GM23338 (cell line): ENCODE results near the gene USP37. TPM values are rescaled to one million over a fixed set of nuclear protein-coding genes. Genes with fewer than 3 reads are reported as not detected.

Experiments
- ATAC-seq: fragments of 200-7000 bp; cut with Tn5 transposase; 3 replicates; pipeline ENCODE4 v1.9.1; 2020
- DNase-seq: peaks from one replicate; pipeline ENCODE4 v3.0.0-alpha.2; 2015; ENCODE audit warnings: low spot score
- H2AFZ ChIP-seq: fragments of 200-600 bp; sonication (generic); 2 replicates; pipeline ENCODE4 v1.8.0; 2016; ENCODE audit warnings: antibody characterized with exemption, mild to moderate bottlenecking, moderate library complexity
- H3F3A ChIP-seq: fragments of 200-600 bp; sonication (generic); replicated peaks from 2 replicates; pipeline ENCODE4 v1.8.0; 2017; ENCODE audit warnings: antibody characterized with exemption, mixed run types, low read depth
- H3K27ac ChIP-seq: fragments of 200-600 bp; sonication (generic); 2 replicates; pipeline ENCODE4 v1.6.1; 2016; ENCODE audit warnings: low read depth
- H3K27me3 ChIP-seq: fragments of 200-600 bp; sonication (generic); 2 replicates; pipeline ENCODE4 v1.8.0; 2016; ENCODE audit warnings: mild to moderate bottlenecking, mixed run types, moderate library complexity; ENCODE audit not compliant: insufficient read depth
- H3K36me3 ChIP-seq: fragments of 200-600 bp; sonication (generic); 2 replicates; pipeline ENCODE4 v1.8.0; 2016; ENCODE audit warnings: mild to moderate bottlenecking; ENCODE audit not compliant: insufficient read depth
- H3K4me1 ChIP-seq: fragments of 200-600 bp; sonication (generic); 2 replicates; pipeline ENCODE4 v1.8.0; 2016; ENCODE audit warnings: mild to moderate bottlenecking, moderate library complexity; ENCODE audit not compliant: insufficient read depth
- H3K4me2 ChIP-seq: fragments of 200-600 bp; sonication (generic); 2 replicates; pipeline ENCODE4 v1.7.1; 2017; ENCODE audit warnings: mixed run types
- H3K4me3 ChIP-seq: fragments of 200-600 bp; sonication (generic); 2 replicates; pipeline ENCODE4 v1.6.1; 2016; ENCODE audit warnings: mixed run types
- H3K79me2 ChIP-seq: fragments of 200-600 bp; sonication (generic); replicated peaks from 2 replicates; pipeline ENCODE4 v1.8.0; 2017; ENCODE audit warnings: mild to moderate bottlenecking; ENCODE audit not compliant: insufficient read depth
- H3K9me2 ChIP-seq: fragments of 200-600 bp; sonication (generic); 2 replicates; pipeline ENCODE4 v1.8.0; 2017; ENCODE audit not compliant: insufficient read depth
- H4K20me1 ChIP-seq: fragments of 200-600 bp; sonication (generic); replicated peaks from 2 replicates; pipeline ENCODE4 v1.8.0; 2017; ENCODE audit warnings: mild to moderate bottlenecking; ENCODE audit not compliant: insufficient read depth
- H3K27ac Mint-ChIP-seq: 2 replicates; pipeline ENCODE4 v1.8.0; 2020; ENCODE audit warnings: inconsistent platforms, mild to moderate bottlenecking, moderate library complexity, mixed read lengths
- H3K27me3 Mint-ChIP-seq: 3 replicates; pipeline ENCODE4 v1.8.0; 2022; ENCODE audit warnings: low read depth, mild to moderate bottlenecking, moderate library complexity, mixed read lengths, inconsistent platforms; ENCODE audit not compliant: insufficient read depth, poor library complexity
- H3K36me3 Mint-ChIP-seq: 3 replicates; pipeline ENCODE4 v1.8.0; 2021; ENCODE audit warnings: low read depth, mild to moderate bottlenecking, inconsistent platforms, moderate library complexity, mixed read lengths
- H3K4me1 Mint-ChIP-seq: 3 replicates; pipeline ENCODE4 v1.8.0; 2020; ENCODE audit warnings: mild to moderate bottlenecking, inconsistent platforms, mixed read lengths
- H3K4me3 Mint-ChIP-seq: 3 replicates; pipeline ENCODE4 v1.8.0; 2021; ENCODE audit warnings: moderate library complexity, mild to moderate bottlenecking, inconsistent platforms, mixed read lengths
- H3K9me3 Mint-ChIP-seq: 3 replicates; pipeline ENCODE4 v1.8.0; 2020; ENCODE audit warnings: moderate library complexity, mild to moderate bottlenecking, inconsistent platforms, mixed read lengths
- EZH2 ChIP-seq: fragments of 200-600 bp; sonication (generic); IDR thresholded peaks from one replicate; pipeline ENCODE4 v1.8.0; 2017; ENCODE audit warnings: antibody characterized with exemption, mild to moderate bottlenecking, low read depth; ENCODE audit not compliant: unreplicated experiment
- NANOG ChIP-seq: IDR thresholded peaks from 2 replicates; pipeline ENCODE4 v1.6.1; 2016; ENCODE audit warnings: antibody characterized with exemption, borderline replicate concordance
- ZNF114 ChIP-seq: fragments of 250-450 bp; sonication (Bioruptor Pico); IDR thresholded peaks from 2 replicates; pipeline ENCODE4 v1.5.0; 2020; ENCODE audit warnings: mild to moderate bottlenecking, moderate library complexity
- polyA plus RNA-seq: library from polyadenylated mRNA; unstranded; fragments of >200 nt; fragmentation: Nextera tagmentation; extraction: Ambion mirVana; gene quantifications from 2 replicates; pipeline ENCODE4 v1.2.1, GENCODE V29; 2016
- total RNA-seq: library from RNA; depleted of rRNA; stranded (reverse); fragments of >200 nt; shearing (Covaris generic); gene quantifications from 2 replicates; pipeline ENCODE4 v1.2.3, GENCODE V29; 2014
- TF ChIP-seq, protein P1 (sequence below): fragments of 250-450 bp; sonication (Bioruptor Pico); IDR thresholded peaks from 2 replicates; pipeline ENCODE4 v1.5.0; 2020; ENCODE audit warnings: mild to moderate bottlenecking, moderate library complexity
- TF ChIP-seq, protein P2 (sequence below): IDR thresholded peaks from 2 replicates; pipeline ENCODE4 v1.6.1; 2016; ENCODE audit warnings: antibody characterized with exemption
- TF ChIP-seq, protein P3 (sequence below), 2 experiments: fragments of 200-600 bp in 1 of 2; sonication (generic) in 1 of 2; conservative IDR thresholded peaks; 2 replicates each; pipeline versions ENCODE4 v1.5.1 to v1.6.1; 2016 to 2017; ENCODE audit warnings: antibody characterized with exemption in 2 of 2, low read depth in 2 of 2, mild to moderate bottlenecking in 2 of 2, moderate library complexity in 1 of 2

Gene USP37
- total and polyA plus RNA-seq, 2 experiments from 2014 or later, result 8.2 to 21.0 TPM

DNA sequence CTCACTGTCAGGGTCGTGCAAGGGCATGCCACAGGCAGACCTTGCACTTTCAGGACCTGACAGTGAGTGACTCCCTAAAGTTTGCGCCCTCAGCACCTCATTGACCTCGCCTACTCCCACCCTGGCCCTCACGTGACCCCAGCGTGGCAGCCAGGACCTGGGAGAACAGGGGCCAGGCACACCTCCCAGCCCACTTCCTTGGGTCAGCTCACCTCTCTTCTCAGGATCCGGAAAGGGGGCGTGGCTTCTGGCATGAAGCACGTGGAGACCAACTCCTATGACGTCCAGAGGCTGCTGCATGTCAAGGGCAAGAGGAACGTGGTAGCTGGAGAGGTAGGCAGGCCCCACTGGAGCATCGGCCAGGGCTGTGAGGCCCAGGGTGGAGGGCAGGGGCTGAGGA is 140.4 kb downstream of the USP37 start:
- H3K4me3 Mint-ChIP-seq, result no peak overlapping the region
- H3K79me2 ChIP-seq, result no peaks in the 10 kb centered on the region
- no peaks in the 10 kb centered on the region for H3K4me1 ChIP-seq
- H3K9me2 ChIP-seq, result no peaks in the 10 kb centered on the region
- peak overlapping the region; percentile 32; the same call in 1 of the 2 replicates for H2AFZ ChIP-seq
- no peak overlapping the region for H3K4me2 ChIP-seq
- no peaks in the 10 kb centered on the region for H3K4me1 Mint-ChIP-seq
- no peak overlapping the region for H3K27ac ChIP-seq
- ATAC-seq (peak; percentile 56), DNase-seq (peak; percentile 62)
- H4K20me1 ChIP-seq, result no peaks in the 10 kb centered on the region
- no peaks in the 10 kb centered on the region for H3K36me3 ChIP-seq
- H3K36me3 Mint-ChIP-seq, result no peaks in the 10 kb centered on the region
- no peaks in the 10 kb centered on the region for H3F3A ChIP-seq
- H3K9me3 Mint-ChIP-seq, result no peaks in the 10 kb centered on the region
- TF ChIP-seq, protein P1, sequence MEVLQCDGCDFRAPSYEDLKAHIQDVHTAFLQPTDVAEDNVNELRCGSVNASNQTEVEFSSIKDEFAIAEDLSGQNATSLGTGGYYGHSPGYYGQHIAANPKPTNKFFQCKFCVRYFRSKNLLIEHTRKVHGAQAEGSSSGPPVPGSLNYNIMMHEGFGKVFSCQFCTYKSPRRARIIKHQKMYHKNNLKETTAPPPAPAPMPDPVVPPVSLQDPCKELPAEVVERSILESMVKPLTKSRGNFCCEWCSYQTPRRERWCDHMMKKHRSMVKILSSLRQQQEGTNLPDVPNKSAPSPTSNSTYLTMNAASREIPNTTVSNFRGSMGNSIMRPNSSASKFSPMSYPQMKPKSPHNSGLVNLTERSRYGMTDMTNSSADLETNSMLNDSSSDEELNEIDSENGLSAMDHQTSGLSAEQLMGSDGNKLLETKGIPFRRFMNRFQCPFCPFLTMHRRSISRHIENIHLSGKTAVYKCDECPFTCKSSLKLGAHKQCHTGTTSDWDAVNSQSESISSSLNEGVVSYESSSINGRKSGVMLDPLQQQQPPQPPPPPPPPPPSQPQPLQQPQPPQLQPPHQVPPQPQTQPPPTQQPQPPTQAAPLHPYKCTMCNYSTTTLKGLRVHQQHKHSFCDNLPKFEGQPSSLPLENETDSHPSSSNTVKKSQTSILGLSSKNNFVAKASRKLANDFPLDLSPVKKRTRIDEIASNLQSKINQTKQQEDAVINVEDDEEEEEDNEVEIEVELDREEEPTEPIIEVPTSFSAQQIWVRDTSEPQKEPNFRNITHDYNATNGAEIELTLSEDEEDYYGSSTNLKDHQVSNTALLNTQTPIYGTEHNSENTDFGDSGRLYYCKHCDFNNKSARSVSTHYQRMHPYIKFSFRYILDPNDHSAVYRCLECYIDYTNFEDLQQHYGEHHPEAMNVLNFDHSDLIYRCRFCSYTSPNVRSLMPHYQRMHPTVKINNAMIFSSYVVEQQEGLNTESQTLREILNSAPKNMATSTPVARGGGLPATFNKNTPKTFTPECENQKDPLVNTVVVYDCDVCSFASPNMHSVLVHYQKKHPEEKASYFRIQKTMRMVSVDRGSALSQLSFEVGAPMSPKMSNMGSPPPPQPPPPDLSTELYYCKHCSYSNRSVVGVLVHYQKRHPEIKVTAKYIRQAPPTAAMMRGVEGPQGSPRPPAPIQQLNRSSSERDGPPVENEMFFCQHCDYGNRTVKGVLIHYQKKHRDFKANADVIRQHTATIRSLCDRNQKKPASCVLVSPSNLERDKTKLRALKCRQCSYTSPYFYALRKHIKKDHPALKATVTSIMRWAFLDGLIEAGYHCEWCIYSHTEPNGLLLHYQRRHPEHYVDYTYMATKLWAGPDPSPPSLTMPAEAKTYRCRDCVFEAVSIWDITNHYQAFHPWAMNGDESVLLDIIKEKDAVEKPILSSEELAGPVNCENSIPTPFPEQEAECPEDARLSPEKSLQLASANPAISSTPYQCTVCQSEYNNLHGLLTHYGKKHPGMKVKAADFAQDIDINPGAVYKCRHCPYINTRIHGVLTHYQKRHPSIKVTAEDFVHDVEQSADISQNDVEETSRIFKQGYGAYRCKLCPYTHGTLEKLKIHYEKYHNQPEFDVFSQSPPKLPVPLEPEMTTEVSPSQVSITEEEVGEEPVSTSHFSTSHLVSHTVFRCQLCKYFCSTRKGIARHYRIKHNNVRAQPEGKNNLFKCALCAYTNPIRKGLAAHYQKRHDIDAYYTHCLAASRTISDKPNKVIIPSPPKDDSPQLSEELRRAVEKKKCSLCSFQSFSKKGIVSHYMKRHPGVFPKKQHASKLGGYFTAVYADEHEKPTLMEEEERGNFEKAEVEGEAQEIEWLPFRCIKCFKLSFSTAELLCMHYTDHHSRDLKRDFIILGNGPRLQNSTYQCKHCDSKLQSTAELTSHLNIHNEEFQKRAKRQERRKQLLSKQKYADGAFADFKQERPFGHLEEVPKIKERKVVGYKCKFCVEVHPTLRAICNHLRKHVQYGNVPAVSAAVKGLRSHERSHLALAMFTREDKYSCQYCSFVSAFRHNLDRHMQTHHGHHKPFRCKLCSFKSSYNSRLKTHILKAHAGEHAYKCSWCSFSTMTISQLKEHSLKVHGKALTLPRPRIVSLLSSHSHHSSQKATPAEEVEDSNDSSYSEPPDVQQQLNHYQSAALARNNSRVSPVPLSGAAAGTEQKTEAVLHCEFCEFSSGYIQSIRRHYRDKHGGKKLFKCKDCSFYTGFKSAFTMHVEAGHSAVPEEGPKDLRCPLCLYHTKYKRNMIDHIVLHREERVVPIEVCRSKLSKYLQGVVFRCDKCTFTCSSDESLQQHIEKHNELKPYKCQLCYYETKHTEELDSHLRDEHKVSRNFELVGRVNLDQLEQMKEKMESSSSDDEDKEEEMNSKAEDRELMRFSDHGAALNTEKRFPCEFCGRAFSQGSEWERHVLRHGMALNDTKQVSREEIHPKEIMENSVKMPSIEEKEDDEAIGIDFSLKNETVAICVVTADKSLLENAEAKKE (CRISPR knock-in tag), result no peak
- no peak for TF ChIP-seq ZNF114 (CRISPR knock-in tag)
- TF ChIP-seq, protein P2, sequence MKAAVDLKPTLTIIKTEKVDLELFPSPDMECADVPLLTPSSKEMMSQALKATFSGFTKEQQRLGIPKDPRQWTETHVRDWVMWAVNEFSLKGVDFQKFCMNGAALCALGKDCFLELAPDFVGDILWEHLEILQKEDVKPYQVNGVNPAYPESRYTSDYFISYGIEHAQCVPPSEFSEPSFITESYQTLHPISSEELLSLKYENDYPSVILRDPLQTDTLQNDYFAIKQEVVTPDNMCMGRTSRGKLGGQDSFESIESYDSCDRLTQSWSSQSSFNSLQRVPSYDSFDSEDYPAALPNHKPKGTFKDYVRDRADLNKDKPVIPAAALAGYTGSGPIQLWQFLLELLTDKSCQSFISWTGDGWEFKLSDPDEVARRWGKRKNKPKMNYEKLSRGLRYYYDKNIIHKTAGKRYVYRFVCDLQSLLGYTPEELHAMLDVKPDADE, result no peak
- peaks cover 5% of the 10 kb centered on the region for H3K27me3 Mint-ChIP-seq
- H3K27ac Mint-ChIP-seq, result no peak overlapping the region
- no peak overlapping the region for H3K4me3 ChIP-seq
- H3K27me3 ChIP-seq, result no peaks in the 10 kb centered on the region

DNA sequence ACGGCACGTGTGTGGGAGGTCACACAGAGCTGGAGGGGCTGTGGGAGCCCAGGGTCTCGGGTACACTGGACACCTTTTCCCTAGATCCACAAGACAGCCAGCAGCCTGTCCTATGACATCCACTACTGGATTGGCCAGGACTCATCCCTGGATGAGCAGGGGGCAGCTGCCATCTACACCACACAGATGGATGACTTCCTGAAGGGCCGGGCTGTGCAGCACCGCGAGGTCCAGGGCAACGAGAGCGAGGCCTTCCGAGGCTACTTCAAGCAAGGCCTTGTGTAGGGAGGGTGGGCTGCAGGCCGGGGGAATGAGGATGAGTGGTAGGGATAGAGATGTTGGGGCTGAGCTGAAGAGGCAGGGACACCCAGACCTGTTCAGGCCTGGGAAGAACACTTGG is 142.6 kb downstream of the USP37 start:
- peaks cover 7% of the 10 kb centered on the region for H3K27me3 Mint-ChIP-seq
- no peak for DNase-seq
- Histone ChIP-seq H3K9me2 (no peaks in the 10 kb centered on the region), H3K27ac (no peak overlapping the region), H4K20me1 (no peaks in the 10 kb centered on the region), H2AFZ (no peak overlapping the region), H3F3A (no peaks in the 10 kb centered on the region), H3K36me3 (no peaks in the 10 kb centered on the region), H3K4me3 (no peak overlapping the region), H3K4me2 (no peak overlapping the region), H3K27me3 (no peaks in the 10 kb centered on the region), H3K79me2 (no peaks in the 10 kb centered on the region), H3K4me1 (no peaks in the 10 kb centered on the region)
- H3K27ac Mint-ChIP-seq, result no peak overlapping the region
- H3K4me1 Mint-ChIP-seq, result no peaks in the 10 kb centered on the region
- no peaks in the 10 kb centered on the region for H3K9me3 Mint-ChIP-seq
- no peak overlapping the region for H3K4me3 Mint-ChIP-seq
- H3K36me3 Mint-ChIP-seq, result no peaks in the 10 kb centered on the region
- ATAC-seq, result no peak
- TF ChIP-seq NANOG (no peak), EZH2 (no peak)
- TF ChIP-seq, protein P2, result no peak
- TF ChIP-seq, protein P3, sequence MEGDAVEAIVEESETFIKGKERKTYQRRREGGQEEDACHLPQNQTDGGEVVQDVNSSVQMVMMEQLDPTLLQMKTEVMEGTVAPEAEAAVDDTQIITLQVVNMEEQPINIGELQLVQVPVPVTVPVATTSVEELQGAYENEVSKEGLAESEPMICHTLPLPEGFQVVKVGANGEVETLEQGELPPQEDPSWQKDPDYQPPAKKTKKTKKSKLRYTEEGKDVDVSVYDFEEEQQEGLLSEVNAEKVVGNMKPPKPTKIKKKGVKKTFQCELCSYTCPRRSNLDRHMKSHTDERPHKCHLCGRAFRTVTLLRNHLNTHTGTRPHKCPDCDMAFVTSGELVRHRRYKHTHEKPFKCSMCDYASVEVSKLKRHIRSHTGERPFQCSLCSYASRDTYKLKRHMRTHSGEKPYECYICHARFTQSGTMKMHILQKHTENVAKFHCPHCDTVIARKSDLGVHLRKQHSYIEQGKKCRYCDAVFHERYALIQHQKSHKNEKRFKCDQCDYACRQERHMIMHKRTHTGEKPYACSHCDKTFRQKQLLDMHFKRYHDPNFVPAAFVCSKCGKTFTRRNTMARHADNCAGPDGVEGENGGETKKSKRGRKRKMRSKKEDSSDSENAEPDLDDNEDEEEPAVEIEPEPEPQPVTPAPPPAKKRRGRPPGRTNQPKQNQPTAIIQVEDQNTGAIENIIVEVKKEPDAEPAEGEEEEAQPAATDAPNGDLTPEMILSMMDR (conservative IDR thresholded peaks at IDR 0.05; ENCODE audit: low read depth in 2 of 2), result no peak
